ENCODE measurements around the gene TRAPPC10.

DNA sequence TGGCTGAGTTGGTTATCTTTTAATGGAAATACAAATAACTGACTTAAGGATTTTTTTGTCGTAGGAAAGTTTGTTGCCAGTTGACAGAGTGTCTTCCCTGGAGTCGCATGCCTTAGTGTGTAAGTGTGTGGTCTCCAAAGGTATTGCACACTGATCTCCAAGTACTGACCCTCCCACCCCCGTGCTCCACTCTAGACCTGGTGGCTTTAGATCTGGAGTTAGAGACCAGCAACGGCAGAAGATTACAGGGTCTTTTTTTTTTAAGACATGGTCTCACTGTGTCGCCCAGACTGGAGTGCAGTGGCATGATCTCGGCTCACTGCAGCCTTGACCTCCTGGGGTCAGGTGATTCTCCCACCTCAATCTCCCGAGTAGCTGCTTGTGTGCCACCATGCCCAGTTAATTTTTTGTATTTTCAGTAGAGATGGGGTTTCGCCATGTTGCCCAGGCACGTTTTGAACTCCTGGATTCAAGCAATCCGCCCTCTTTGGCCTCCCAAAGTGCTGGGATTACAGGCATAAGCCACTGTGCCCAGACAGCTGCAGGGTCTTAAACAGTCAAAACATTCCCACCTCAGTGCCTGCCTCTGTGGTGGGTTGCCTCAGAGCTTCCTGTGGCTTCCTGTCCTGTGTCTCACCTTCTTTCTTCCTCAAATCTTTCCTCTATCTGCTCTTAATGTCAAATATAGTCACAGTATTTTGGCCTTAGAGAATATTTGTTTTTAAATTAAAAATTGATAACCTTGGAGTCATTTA, 6.9 kb downstream of the TRAPPC10 start:
- TF ChIP-seq, protein P1, sequence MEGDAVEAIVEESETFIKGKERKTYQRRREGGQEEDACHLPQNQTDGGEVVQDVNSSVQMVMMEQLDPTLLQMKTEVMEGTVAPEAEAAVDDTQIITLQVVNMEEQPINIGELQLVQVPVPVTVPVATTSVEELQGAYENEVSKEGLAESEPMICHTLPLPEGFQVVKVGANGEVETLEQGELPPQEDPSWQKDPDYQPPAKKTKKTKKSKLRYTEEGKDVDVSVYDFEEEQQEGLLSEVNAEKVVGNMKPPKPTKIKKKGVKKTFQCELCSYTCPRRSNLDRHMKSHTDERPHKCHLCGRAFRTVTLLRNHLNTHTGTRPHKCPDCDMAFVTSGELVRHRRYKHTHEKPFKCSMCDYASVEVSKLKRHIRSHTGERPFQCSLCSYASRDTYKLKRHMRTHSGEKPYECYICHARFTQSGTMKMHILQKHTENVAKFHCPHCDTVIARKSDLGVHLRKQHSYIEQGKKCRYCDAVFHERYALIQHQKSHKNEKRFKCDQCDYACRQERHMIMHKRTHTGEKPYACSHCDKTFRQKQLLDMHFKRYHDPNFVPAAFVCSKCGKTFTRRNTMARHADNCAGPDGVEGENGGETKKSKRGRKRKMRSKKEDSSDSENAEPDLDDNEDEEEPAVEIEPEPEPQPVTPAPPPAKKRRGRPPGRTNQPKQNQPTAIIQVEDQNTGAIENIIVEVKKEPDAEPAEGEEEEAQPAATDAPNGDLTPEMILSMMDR (IDR thresholded peaks at IDR 0.05): no peak
- no peak for TF ChIP-seq EP300 (IDR thresholded peaks at IDR 0.05; ENCODE audit: borderline replicate concordance in 1 of 2, low read depth in 1 of 2, low read length in 1 of 2)
- TF ChIP-seq GABPA (IDR thresholded peaks at IDR 0.05; ENCODE audit: low read depth): no peak
- TF ChIP-seq SIN3A (IDR thresholded peaks at IDR 0.05; ENCODE audit: borderline replicate concordance, low read depth, low read length): no peak
- TF ChIP-seq, protein P2, sequence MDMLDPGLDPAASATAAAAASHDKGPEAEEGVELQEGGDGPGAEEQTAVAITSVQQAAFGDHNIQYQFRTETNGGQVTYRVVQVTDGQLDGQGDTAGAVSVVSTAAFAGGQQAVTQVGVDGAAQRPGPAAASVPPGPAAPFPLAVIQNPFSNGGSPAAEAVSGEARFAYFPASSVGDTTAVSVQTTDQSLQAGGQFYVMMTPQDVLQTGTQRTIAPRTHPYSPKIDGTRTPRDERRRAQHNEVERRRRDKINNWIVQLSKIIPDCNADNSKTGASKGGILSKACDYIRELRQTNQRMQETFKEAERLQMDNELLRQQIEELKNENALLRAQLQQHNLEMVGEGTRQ (IDR thresholded peaks at IDR 0.05; ENCODE audit: borderline replicate concordance, low read depth, low read length): no peak
- TF ChIP-seq, protein P3, sequence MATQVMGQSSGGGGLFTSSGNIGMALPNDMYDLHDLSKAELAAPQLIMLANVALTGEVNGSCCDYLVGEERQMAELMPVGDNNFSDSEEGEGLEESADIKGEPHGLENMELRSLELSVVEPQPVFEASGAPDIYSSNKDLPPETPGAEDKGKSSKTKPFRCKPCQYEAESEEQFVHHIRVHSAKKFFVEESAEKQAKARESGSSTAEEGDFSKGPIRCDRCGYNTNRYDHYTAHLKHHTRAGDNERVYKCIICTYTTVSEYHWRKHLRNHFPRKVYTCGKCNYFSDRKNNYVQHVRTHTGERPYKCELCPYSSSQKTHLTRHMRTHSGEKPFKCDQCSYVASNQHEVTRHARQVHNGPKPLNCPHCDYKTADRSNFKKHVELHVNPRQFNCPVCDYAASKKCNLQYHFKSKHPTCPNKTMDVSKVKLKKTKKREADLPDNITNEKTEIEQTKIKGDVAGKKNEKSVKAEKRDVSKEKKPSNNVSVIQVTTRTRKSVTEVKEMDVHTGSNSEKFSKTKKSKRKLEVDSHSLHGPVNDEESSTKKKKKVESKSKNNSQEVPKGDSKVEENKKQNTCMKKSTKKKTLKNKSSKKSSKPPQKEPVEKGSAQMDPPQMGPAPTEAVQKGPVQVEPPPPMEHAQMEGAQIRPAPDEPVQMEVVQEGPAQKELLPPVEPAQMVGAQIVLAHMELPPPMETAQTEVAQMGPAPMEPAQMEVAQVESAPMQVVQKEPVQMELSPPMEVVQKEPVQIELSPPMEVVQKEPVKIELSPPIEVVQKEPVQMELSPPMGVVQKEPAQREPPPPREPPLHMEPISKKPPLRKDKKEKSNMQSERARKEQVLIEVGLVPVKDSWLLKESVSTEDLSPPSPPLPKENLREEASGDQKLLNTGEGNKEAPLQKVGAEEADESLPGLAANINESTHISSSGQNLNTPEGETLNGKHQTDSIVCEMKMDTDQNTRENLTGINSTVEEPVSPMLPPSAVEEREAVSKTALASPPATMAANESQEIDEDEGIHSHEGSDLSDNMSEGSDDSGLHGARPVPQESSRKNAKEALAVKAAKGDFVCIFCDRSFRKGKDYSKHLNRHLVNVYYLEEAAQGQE (IDR thresholded peaks at IDR 0.05; ENCODE audit: low read depth, low read length): no peak
- no peak for TF ChIP-seq POLR2AphosphoS5 (IDR thresholded peaks at IDR 0.05; ENCODE audit: low read depth, low read length)
- no peak for TF ChIP-seq MEF2A (IDR thresholded peaks at IDR 0.05; ENCODE audit: borderline replicate concordance, low read depth)
- no peak for TF ChIP-seq RAD21 (IDR thresholded peaks at IDR 0.05; ENCODE audit: low read length)
- TF ChIP-seq RCOR1 (IDR thresholded peaks at IDR 0.05; ENCODE audit: low read length): no peak
- TF ChIP-seq, protein P4, sequence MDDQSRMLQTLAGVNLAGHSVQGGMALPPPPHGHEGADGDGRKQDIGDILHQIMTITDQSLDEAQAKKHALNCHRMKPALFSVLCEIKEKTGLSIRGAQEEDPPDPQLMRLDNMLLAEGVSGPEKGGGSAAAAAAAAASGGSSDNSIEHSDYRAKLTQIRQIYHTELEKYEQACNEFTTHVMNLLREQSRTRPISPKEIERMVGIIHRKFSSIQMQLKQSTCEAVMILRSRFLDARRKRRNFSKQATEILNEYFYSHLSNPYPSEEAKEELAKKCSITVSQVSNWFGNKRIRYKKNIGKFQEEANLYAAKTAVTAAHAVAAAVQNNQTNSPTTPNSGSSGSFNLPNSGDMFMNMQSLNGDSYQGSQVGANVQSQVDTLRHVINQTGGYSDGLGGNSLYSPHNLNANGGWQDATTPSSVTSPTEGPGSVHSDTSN (IDR thresholded peaks at IDR 0.05): no peak
- no peak for TF ChIP-seq MXI1 (IDR thresholded peaks at IDR 0.05; ENCODE audit: low read depth, low read length)
